ENCODE data around the gene PAX2. TPM values are rescaled to one million over a fixed set of nuclear protein-coding genes. Genes with fewer than 3 reads are reported as not detected.

The PAX2 gene
- total RNA-seq, 1 experiment from 2014 or later, result not detected

- Histone ChIP-seq H3K4me1 (ENCODE audit: insufficient read depth, low read length) (no peaks in the 10 kb centered on the region), H3K23ac (ENCODE audit: insufficient read length, low read depth, low read length) (no peak overlapping the region), H3K56ac (ENCODE audit: insufficient read length, low read depth, low read length) (no peak overlapping the region), H3K14ac (ENCODE audit: insufficient read depth, low read length) (no peak overlapping the region), H2AK5ac (ENCODE audit: insufficient read length, low read length) (no peak overlapping the region), H3T11ph (ENCODE audit: low read length) (no peak overlapping the region), H4K5ac (ENCODE audit: insufficient read length, low read depth, low read length) (no peak overlapping the region), H2BK5ac (ENCODE audit: insufficient read length, low read length) (no peak overlapping the region), H3K23me2 (ENCODE audit: insufficient read length, low read depth, low read length, poor library complexity, severe bottlenecking) (no peaks in the 10 kb centered on the region), H3K4ac (ENCODE audit: low read depth, low read length) (no peak overlapping the region), H3K79me2 (ENCODE audit: insufficient read depth, low read length) (no peaks in the 10 kb centered on the region), H3K4me2 (ENCODE audit: insufficient read depth, insufficient read length, low read length) (no peak overlapping the region), H2AFZ (ENCODE audit: low read length) (no peak overlapping the region), H3K27ac (ENCODE audit: insufficient read length, low read depth, low read length) (no peak overlapping the region), H2BK120ac (ENCODE audit: low read depth, low read length, poor library complexity, severe bottlenecking) (no peak overlapping the region), H4K20me1 (ENCODE audit: control insufficient read depth, insufficient read depth, insufficient read length) (peaks cover 7% of the 10 kb centered on the region), H3K9me3 (ENCODE audit: control insufficient read depth, low read depth, low read length) (no peaks in the 10 kb centered on the region), H2BK12ac (ENCODE audit: insufficient read length, low read depth, low read length) (no peak overlapping the region), H4K91ac (ENCODE audit: insufficient read length, low read depth, low read length) (no peak overlapping the region), H2BK15ac (ENCODE audit: low read depth, low read length) (no peak overlapping the region), H3K18ac (ENCODE audit: insufficient read length, low read depth, low read length) (no peak overlapping the region), H3K27me3 (ENCODE audit: insufficient read depth, low read length) (peaks cover 90% of the 10 kb centered on the region), H3K9ac (ENCODE audit: extremely low read depth, insufficient read length, low read length) (no peak overlapping the region), H2BK20ac (ENCODE audit: low read depth, low read length, poor library complexity, severe bottlenecking) (no peak overlapping the region), H3K79me1 (ENCODE audit: insufficient read depth, low read depth, low read length, poor library complexity, severe bottlenecking) (no peaks in the 10 kb centered on the region), H4K8ac (replicated peaks; ENCODE audit: insufficient read length, low read depth, low read length) (no peak overlapping the region)
- no peak for DNase-seq
- Mint-ChIP-seq H3K4me1 (peaks cover 9 to 22% of the 10 kb centered on the region in 2 experiments), H3K27ac (no peak overlapping the region), H3K36me3 (ENCODE audit: insufficient read depth in 1 of 3, low read depth in 3 of 3) (0 out of 7 replicates have a peak, but pooled peaks cover 0 to 1% (median 0%) of the 10 kb centered on the region in 3 experiments), H3K27me3 (ENCODE audit: low read depth) (peaks cover 100% of the 10 kb centered on the region), H3K9me3 (peaks cover 3 to 4% of the 10 kb centered on the region in 2 experiments; a peak in 2 of 5 replicates), H3K4me3 (no peak overlapping the region)
- WGBS (ENCODE audit: extremely low coverage, insufficient read length, low lambda C conversion rate), result no CpG with 5 or more reads among the region's 7 CpGs
- TF ChIP-seq, protein P1, sequence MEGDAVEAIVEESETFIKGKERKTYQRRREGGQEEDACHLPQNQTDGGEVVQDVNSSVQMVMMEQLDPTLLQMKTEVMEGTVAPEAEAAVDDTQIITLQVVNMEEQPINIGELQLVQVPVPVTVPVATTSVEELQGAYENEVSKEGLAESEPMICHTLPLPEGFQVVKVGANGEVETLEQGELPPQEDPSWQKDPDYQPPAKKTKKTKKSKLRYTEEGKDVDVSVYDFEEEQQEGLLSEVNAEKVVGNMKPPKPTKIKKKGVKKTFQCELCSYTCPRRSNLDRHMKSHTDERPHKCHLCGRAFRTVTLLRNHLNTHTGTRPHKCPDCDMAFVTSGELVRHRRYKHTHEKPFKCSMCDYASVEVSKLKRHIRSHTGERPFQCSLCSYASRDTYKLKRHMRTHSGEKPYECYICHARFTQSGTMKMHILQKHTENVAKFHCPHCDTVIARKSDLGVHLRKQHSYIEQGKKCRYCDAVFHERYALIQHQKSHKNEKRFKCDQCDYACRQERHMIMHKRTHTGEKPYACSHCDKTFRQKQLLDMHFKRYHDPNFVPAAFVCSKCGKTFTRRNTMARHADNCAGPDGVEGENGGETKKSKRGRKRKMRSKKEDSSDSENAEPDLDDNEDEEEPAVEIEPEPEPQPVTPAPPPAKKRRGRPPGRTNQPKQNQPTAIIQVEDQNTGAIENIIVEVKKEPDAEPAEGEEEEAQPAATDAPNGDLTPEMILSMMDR (conservative IDR thresholded peaks at IDR 0.05), result no peak
Measured at GRCh38 chr10:100751211-100751933, 6.0 kb downstream of the PAX2 start.
